Middle frontal gyrus (tissue), 1 donor: ENCODE results near the gene NTN1.
"Not testable (repeated sequence)": the region's sequence is repeated elsewhere in the genome, so short reads cannot be mapped to it uniquely, and the experiment has no call there.

Source experiments
- DNase-seq: peaks from one replicate; pipeline ENCODE4 v3.0.0-alpha.2; 2015; ENCODE audit warnings: low spot score; ENCODE audit errors: extremely low spot score

The NTN1 gene

GRCh38 chr17:9121186-9121820 lies 100.0 kb downstream of the NTN1 start:
- DNase-seq: no peak

GRCh38 chr17:9123594-9124553 lies 102.6 kb downstream of the NTN1 start:
- DNase-seq: no peak

GRCh38 chr17:9124554-9124935 lies 103.2 kb downstream of the NTN1 start:
- no peak for DNase-seq

GRCh38 chr17:9125722-9126121 lies 104.4 kb downstream of the NTN1 start:
- no peak for DNase-seq

GRCh38 chr17:9127340-9127739 lies 106.0 kb downstream of the NTN1 start:
- no peak for DNase-seq

GRCh38 chr17:9131371-9131770 lies 110.1 kb downstream of the NTN1 start:
- no peak for DNase-seq

GRCh38 chr17:9132291-9132690 lies 111.0 kb downstream of the NTN1 start:
- no peak for DNase-seq

GRCh38 chr17:9132944-9133610 lies 111.8 kb downstream of the NTN1 start:
- DNase-seq: no peak

- no peak for DNase-seq
Measured at GRCh38 chr17:9138161-9138717, 116.9 kb downstream of the NTN1 start.

GRCh38 chr17:9139695-9140094 lies 118.4 kb downstream of the NTN1 start:
- DNase-seq: no peak

- no peak for DNase-seq
Measured at GRCh38 chr17:9140550-9141424, 119.5 kb downstream of the NTN1 start.

- no peak for DNase-seq
Measured at GRCh38 chr17:9141425-9141753, 120.1 kb downstream of the NTN1 start.

- no peak for DNase-seq
Measured at GRCh38 chr17:9142772-9143494, 121.6 kb downstream of the NTN1 start.

- DNase-seq: no peak
Measured at GRCh38 chr17:9144502-9145249, 123.4 kb downstream of the NTN1 start.

GRCh38 chr17:9146064-9146463 lies 124.8 kb downstream of the NTN1 start:
- no peak for DNase-seq

- no peak for DNase-seq
Measured at GRCh38 chr17:9148905-9149525, 127.7 kb downstream of the NTN1 start.

GRCh38 chr17:9150446-9151090 lies 129.3 kb downstream of the NTN1 start:
- no peak for DNase-seq

GRCh38 chr17:9151091-9151490 lies 129.8 kb downstream of the NTN1 start:
- no peak for DNase-seq

- DNase-seq: not testable (repeated sequence)
Measured at GRCh38 chr17:9151740-9152139, 130.4 kb downstream of the NTN1 start.
